Activated effector memory CD4-positive, alpha-beta T cell treated with anti-CD3 and anti-CD28 coated beads, Interleukin-2, amount 50 U/mL, for 16 hours (primary cell): ENCODE data around the gene INPP5B.
"Not testable (repeated sequence)": the region's sequence is repeated elsewhere in the genome, so short reads cannot be mapped to it uniquely, and the experiment has no call there.

Experiments used
- DNase-seq: peaks from one replicate; pipeline ENCODE4 v3.0.0-alpha.2; 2020

The INPP5B gene

GRCh38 chr1:37910886-37911285 lies 36.0 kb downstream of the INPP5B start:
- not testable (repeated sequence) for DNase-seq

- DNase-seq, result not testable (repeated sequence)
Observed at GRCh38 chr1:37908531-37908930, 38.3 kb downstream of the INPP5B start.

GRCh38 chr1:37907416-37908125 lies 39.3 kb downstream of the INPP5B start:
- DNase-seq, result not testable (repeated sequence)

GRCh38 chr1:37906591-37906990 lies 40.3 kb downstream of the INPP5B start:
- DNase-seq, result not testable (repeated sequence)

- DNase-seq, result no peak
Observed at GRCh38 chr1:37905727-37906126, 41.1 kb downstream of the INPP5B start.

- DNase-seq, result not testable (repeated sequence)
Observed at GRCh38 chr1:37903921-37904320, 42.9 kb downstream of the INPP5B start.

GRCh38 chr1:37902983-37903382 lies 43.9 kb downstream of the INPP5B start:
- no peak for DNase-seq

- DNase-seq, result no peak
Observed at GRCh38 chr1:37901893-37902225, 45.0 kb downstream of the INPP5B start.

- no peak for DNase-seq
Observed at GRCh38 chr1:37901191-37901892, 45.5 kb downstream of the INPP5B start.

GRCh38 chr1:37897563-37897962 lies 49.3 kb downstream of the INPP5B start:
- not testable (repeated sequence) for DNase-seq

- no peak for DNase-seq
Observed at GRCh38 chr1:37893673-37894072, 53.2 kb downstream of the INPP5B start.

GRCh38 chr1:37892151-37893047 lies 54.5 kb downstream of the INPP5B start:
- no peak for DNase-seq

GRCh38 chr1:37890378-37891014 lies 56.4 kb downstream of the INPP5B start:
- DNase-seq, result no peak

GRCh38 chr1:37888022-37888700 lies 58.7 kb downstream of the INPP5B start:
- DNase-seq, result no peak

- DNase-seq, result no peak
Observed at GRCh38 chr1:37884145-37884544, 62.7 kb downstream of the INPP5B start.

- DNase-seq, result no peak
Observed at GRCh38 chr1:37883671-37884070, 63.2 kb downstream of the INPP5B start.

- no peak for DNase-seq
Observed at GRCh38 chr1:37879865-37880264, 67.0 kb downstream of the INPP5B start.

- no peak for DNase-seq
Observed at GRCh38 chr1:37878071-37878470, 68.8 kb downstream of the INPP5B start.

- no peak for DNase-seq
Observed at GRCh38 chr1:37875833-37876232, 71.0 kb downstream of the INPP5B start.

GRCh38 chr1:37872692-37873091 lies 74.2 kb downstream of the INPP5B start:
- no peak for DNase-seq

GRCh38 chr1:37868466-37868865 lies 78.4 kb downstream of the INPP5B start:
- DNase-seq, result no peak

GRCh38 chr1:37867784-37868183 lies 79.1 kb downstream of the INPP5B start:
- no peak for DNase-seq
